Colonic mucosa (tissue), 4 donors: Measurements from ENCODE around the gene MRPS18A. TPM values are rescaled to one million over a fixed set of nuclear protein-coding genes. Genes with fewer than 3 reads are reported as not detected.

ENCODE experiments used
- DNase-seq: peaks from one replicate; pipeline ENCODE4 v3.0.0-alpha.2; 2020
- H3K27ac ChIP-seq: fragments of 200-600 bp; one replicate; pipeline ENCODE4 v1.8.0; 2021
- H3K27me3 ChIP-seq: fragments of 200-600 bp; one replicate; pipeline ENCODE4 v1.8.0; 2021
- H3K36me3 ChIP-seq: fragments of 200-600 bp; one replicate; pipeline ENCODE4 v1.8.0; 2021
- H3K4me1 ChIP-seq: fragments of 200-600 bp; one replicate; pipeline ENCODE4 v1.8.0; 2021; ENCODE audit warnings: mild to moderate bottlenecking
- H3K4me3 ChIP-seq: fragments of 200-600 bp; one replicate; pipeline ENCODE4 v1.8.0; 2021
- H3K9ac ChIP-seq, 2 donors: one replicate each; pipeline ENCODE4 v1.7.0; 2013; ENCODE audit warnings: control low read depth in 2 of 2, low read depth in 2 of 2, low read length in 2 of 2
- H3K9me3 ChIP-seq: fragments of 200-600 bp; one replicate; pipeline ENCODE4 v1.8.0; 2021
- intact Hi-C: fragments of 100-400 bp; cut with DNase I; formaldehyde crosslinking; loops from one replicate; pipeline ENCODE4 v1.14.1; 2022
- total RNA-seq, 2 donors: library from RNA; stranded (reverse); fragmentation: NEBNext Ultra II Directional in 1 of 2; extraction: Animal tissue kit (Norgen Biotek cat#: 25700) in 1 of 2; gene quantifications; one replicate each; pipeline ENCODE4 v1.2.1, GENCODE V29; 2021
- TF ChIP-seq, protein P1 (sequence below): fragments of 200-600 bp; IDR thresholded peaks from one replicate; pipeline ENCODE4 v1.8.0; 2022; ENCODE audit warnings: antibody characterized with exemption, mild to moderate bottlenecking
- donor health status: healthy.
- donor health status: DM: no; HTN: no; CAD: no.
- donor health status: DM: no; HTN: no; CAD: no.

Gene MRPS18A
- total RNA-seq, 2 donors from 2014 or later = 83.6 to 120 TPM

- Histone ChIP-seq H3K27ac (no peak overlapping the region), H3K27me3 (no peaks in the 10 kb centered on the region), H3K4me3 (no peak overlapping the region), H3K9me3 (no peaks in the 10 kb centered on the region), H3K4me1 (no peaks in the 10 kb centered on the region), H3K36me3 (no peaks in the 10 kb centered on the region), H3K9ac (peak overlapping the region in 1 of 2 donors; percentile 19)
- intact Hi-C loops = no loop called here
- no peak for DNase-seq
- TF ChIP-seq, protein P1, sequence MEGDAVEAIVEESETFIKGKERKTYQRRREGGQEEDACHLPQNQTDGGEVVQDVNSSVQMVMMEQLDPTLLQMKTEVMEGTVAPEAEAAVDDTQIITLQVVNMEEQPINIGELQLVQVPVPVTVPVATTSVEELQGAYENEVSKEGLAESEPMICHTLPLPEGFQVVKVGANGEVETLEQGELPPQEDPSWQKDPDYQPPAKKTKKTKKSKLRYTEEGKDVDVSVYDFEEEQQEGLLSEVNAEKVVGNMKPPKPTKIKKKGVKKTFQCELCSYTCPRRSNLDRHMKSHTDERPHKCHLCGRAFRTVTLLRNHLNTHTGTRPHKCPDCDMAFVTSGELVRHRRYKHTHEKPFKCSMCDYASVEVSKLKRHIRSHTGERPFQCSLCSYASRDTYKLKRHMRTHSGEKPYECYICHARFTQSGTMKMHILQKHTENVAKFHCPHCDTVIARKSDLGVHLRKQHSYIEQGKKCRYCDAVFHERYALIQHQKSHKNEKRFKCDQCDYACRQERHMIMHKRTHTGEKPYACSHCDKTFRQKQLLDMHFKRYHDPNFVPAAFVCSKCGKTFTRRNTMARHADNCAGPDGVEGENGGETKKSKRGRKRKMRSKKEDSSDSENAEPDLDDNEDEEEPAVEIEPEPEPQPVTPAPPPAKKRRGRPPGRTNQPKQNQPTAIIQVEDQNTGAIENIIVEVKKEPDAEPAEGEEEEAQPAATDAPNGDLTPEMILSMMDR = no peak
Observed at GRCh38 chr6:43733471-43734293, 46.1 kb upstream of the MRPS18A start.

DNA sequence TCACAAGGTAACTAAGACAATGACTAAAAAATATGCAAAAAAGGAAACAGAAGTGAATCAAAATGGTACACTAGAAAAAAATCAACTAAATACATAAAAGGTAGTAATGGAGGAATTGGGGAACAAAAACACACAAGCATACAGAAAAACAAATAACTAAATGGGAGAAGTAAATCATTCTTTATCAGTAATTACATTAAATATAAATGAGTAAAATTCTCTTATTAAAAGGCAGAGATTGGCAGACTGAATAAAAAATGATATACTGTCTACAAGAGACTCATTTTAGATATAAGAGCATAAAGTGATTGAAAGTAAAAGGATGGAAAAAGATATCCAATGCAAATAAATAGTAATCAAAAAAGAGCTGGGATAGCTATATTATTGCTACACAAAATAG lies 43.0 kb upstream of the MRPS18A start:
- no peak for DNase-seq
- no peak overlapping the region for H3K9ac ChIP-seq
- H3K4me1 ChIP-seq = no peaks in the 10 kb centered on the region
- H3K4me3 ChIP-seq = no peak overlapping the region
- H3K27me3 ChIP-seq = no peaks in the 10 kb centered on the region
- TF ChIP-seq, protein P1 = no peak
- no peaks in the 10 kb centered on the region for H3K36me3 ChIP-seq
- intact Hi-C loops = no loop called here
- H3K27ac ChIP-seq = no peak overlapping the region
- no peaks in the 10 kb centered on the region for H3K9me3 ChIP-seq

- H3K27me3 ChIP-seq = no peaks in the 10 kb centered on the region
- H3K27ac ChIP-seq = no peak overlapping the region
- H3K9ac ChIP-seq = no peak overlapping the region
- TF ChIP-seq, protein P1 = no peak
- H3K4me3 ChIP-seq = no peak overlapping the region
- DNase-seq = peak; percentile 71
- H3K4me1 ChIP-seq = peaks cover 8% of the 10 kb centered on the region
- H3K36me3 ChIP-seq = no peaks in the 10 kb centered on the region
- H3K9me3 ChIP-seq = no peaks in the 10 kb centered on the region
- intact Hi-C loops = no loop called here
Observed at GRCh38 chr6:43729537-43729936, 41.9 kb upstream of the MRPS18A start.

GRCh38 chr6:43728586-43728985 lies 41.0 kb upstream of the MRPS18A start:
- no peak for DNase-seq
- Histone ChIP-seq H3K9me3 (no peaks in the 10 kb centered on the region), H3K36me3 (no peaks in the 10 kb centered on the region), H3K4me3 (no peak overlapping the region), H3K4me1 (peaks cover 9% of the 10 kb centered on the region), H3K27ac (no peak overlapping the region), H3K27me3 (no peaks in the 10 kb centered on the region), H3K9ac (no peak overlapping the region)
- TF ChIP-seq, protein P1 = no peak
- intact Hi-C loops = no loop called here

- intact Hi-C loops = no loop called here
- TF ChIP-seq, protein P1 = no peak
- H3K4me1 ChIP-seq = peaks cover 9% of the 10 kb centered on the region
Observed at GRCh38 chr6:43727634-43728033, 40.0 kb upstream of the MRPS18A start.

More at GRCh38 chr6:43727634-43728033, 40.0 kb upstream of the MRPS18A start:
- Histone ChIP-seq H3K4me3 (no peak overlapping the region), H3K9me3 (no peaks in the 10 kb centered on the region), H3K36me3 (no peaks in the 10 kb centered on the region), H3K27ac (no peak overlapping the region), H3K27me3 (no peaks in the 10 kb centered on the region), H3K9ac (no peak overlapping the region)
- no peak for DNase-seq
